Peyer's patch (tissue), 4 donors: ENCODE data around the gene MARF1. TPM values are rescaled to one million over a fixed set of nuclear protein-coding genes. Genes with fewer than 3 reads are reported as not detected.

Experiments used
- DNase-seq, 3 donors: peaks; one replicate each; pipeline ENCODE4 v3.0.0-alpha.2; 2017 to 2019
- H3K27ac ChIP-seq, 4 donors: fragments of 200-600 bp; sonication (generic); one replicate each; pipeline ENCODE4 v1.5.1; 2016 to 2019
- H3K27me3 ChIP-seq, 2 donors: fragments of 200-600 bp; sonication (generic); one replicate each; pipeline ENCODE4 v1.5.1; 2019
- H3K36me3 ChIP-seq, 3 donors: fragments of 200-600 bp; sonication (generic); one replicate each; pipeline ENCODE4 v1.5.1; 2016 to 2019
- H3K4me1 ChIP-seq, 4 donors: fragments of 200-600 bp; sonication (generic); one replicate each; pipeline ENCODE4 v1.5.1; 2016 to 2019
- H3K4me3 ChIP-seq, 4 donors: fragments of 200-600 bp; sonication (generic); 1 replicate in 3 of 4; 2 replicates in 1 of 4; pipeline ENCODE4 v1.5.1; 2016 to 2019; ENCODE audit warnings: mild to moderate bottlenecking in 1 of 4
- H3K9me3 ChIP-seq, 4 donors: fragments of 200-600 bp; sonication (generic); one replicate each; pipeline ENCODE4 v1.5.1; 2016 to 2019; ENCODE audit warnings: mild to moderate bottlenecking in 1 of 4
- CTCF ChIP-seq, 6 experiments: fragments of 450-650 bp in 4 of 6; fragments of 200-600 bp in 2 of 6; sonication (generic) in 1 of 6; IDR thresholded peaks; one replicate each; pipeline ENCODE4 v1.5.1; 2017 to 2019; ENCODE audit warnings: antibody characterized with exemption in 6 of 6, mild to moderate bottlenecking in 3 of 6, moderate library complexity in 1 of 6
- POLR2A ChIP-seq, 2 donors: fragments of 450-650 bp; IDR thresholded peaks; one replicate each; pipeline ENCODE4 v1.5.1; 2017; ENCODE audit warnings: antibody characterized with exemption in 2 of 2, mild to moderate bottlenecking in 2 of 2, moderate library complexity in 2 of 2
- total RNA-seq, 4 donors: library from RNA; depleted of rRNA; stranded (reverse); fragments of >200 nt; gene quantifications; one replicate each; pipeline ENCODE4 v1.1.0, GENCODE V29; 2016

MARF1 gene
- total RNA-seq, 4 donors from 2014 or later = 39.1 to 74.3 (median 52.1) TPM

- H3K27me3 ChIP-seq = no peaks in the 10 kb centered on the region
- no peak for DNase-seq
- H3K4me1 ChIP-seq = no peaks in the 10 kb centered on the region
- peaks cover 0 to 96% (median 6%) of the 10 kb centered on the region in 3 donors for H3K36me3 ChIP-seq
- no peak overlapping the region for H3K4me3 ChIP-seq
- no peak overlapping the region for H3K27ac ChIP-seq
- no peaks in the 10 kb centered on the region for H3K9me3 ChIP-seq
- TF ChIP-seq CTCF (IDR thresholded peaks at IDR 0.05) = no peak
- TF ChIP-seq POLR2A (IDR thresholded peaks at IDR 0.05) = no peak
These were observed 37.0 kb downstream of the MARF1 start for GRCh38 chr16:15605839-15606517.

DNA sequence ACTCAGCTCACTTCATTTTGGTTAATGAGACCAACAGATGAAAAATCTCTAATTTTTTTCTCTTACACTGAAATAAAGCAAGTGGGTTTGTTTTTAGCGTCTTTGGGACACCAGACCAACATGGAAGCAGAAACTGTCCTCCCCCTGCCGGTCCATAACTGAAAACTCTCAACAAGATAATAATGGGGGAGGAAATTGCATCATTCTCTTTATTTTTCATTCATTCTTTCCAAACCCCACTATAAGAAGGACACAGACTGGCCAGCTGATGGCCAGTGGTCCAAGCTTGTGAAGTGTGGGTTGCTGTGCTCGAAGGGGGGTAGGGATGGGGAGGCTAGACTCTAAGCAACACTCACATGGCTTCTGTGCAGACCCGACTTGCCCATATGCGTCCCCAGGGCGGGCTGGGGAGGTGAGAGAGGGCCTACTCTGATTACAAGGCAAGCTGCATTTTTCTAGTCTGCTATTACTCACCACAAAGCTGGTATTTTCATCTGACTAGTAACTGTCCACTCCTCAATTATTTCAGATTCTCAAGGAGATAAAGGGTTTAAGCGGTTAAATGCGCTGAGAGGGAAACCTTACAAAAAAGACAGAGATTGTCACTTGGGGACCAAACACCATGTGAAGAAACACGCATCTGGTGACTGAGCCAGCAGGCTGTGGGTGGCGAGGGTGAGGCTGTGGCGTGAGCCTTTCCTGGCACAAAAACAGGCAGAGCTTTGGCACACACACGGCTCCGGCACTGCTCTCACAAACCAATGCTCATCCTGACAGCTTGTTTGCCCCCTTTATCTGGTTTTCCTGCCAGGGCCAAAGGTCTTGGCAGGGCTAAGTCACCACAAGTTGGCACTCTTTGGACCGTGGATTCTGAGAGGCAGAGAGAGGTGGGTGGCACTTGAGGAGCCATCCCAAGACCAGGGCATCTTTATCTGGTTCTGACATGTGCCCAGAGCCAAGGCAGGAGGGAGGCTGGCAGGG is 38.2 kb downstream of the MARF1 start:
- DNase-seq = no peak
- H3K9me3 ChIP-seq = no peaks in the 10 kb centered on the region
- H3K4me1 ChIP-seq = no peaks in the 10 kb centered on the region
- H3K27me3 ChIP-seq = no peaks in the 10 kb centered on the region
- H3K36me3 ChIP-seq = peaks cover 0 to 96% (median 6%) of the 10 kb centered on the region in 3 donors
- no peak overlapping the region for H3K27ac ChIP-seq
- H3K4me3 ChIP-seq = no peak overlapping the region
- TF ChIP-seq POLR2A (IDR thresholded peaks at IDR 0.05) = no peak
- no peak for TF ChIP-seq CTCF (IDR thresholded peaks at IDR 0.05)

DNA sequence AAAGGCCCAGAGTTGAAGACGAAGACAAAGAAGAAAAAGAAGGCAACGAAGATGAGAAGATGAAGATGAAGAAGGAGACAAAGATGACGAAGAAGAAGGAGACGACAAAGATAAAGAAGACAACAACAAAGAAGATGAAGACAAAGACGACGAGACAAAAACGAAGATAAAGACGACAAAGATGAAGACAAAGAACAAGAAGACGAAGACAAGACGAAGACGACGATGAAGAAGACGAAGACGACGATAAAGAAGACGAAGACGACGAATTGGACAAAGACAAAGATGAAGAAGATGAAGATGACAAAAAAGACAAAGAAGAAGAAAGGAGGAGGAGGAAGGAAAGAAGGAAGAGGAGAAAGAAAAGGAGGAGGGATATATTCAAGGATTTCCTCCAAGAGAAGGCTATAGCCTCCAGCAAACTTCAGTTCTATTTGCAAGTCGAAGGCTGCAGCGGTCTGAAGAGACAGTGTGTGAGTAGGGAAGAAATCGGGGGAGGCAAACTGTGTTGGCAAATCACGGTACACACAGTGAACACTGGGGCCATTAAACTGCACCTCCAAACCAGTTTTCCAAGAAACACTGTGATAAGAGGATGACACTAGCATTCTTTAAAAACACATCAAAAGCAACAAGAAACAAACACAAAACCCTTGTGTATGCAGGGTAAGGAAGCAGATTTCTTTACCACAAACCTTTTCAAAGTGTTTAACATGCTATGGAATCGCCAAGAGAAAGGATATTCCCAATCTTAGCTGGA is 40.5 kb downstream of the MARF1 start:
- TF ChIP-seq POLR2A (IDR thresholded peaks at IDR 0.05) = no peak
- TF ChIP-seq CTCF (IDR thresholded peaks at IDR 0.05) = no peak
- no peaks in the 10 kb centered on the region for H3K27me3 ChIP-seq
- H3K4me3 ChIP-seq = no peak overlapping the region
- no peaks in the 10 kb centered on the region for H3K9me3 ChIP-seq
- no peak overlapping the region for H3K27ac ChIP-seq
- H3K4me1 ChIP-seq = no peaks in the 10 kb centered on the region
- peaks cover 0 to 96% (median 6%) of the 10 kb centered on the region in 3 donors for H3K36me3 ChIP-seq
- no peak for DNase-seq

DNA sequence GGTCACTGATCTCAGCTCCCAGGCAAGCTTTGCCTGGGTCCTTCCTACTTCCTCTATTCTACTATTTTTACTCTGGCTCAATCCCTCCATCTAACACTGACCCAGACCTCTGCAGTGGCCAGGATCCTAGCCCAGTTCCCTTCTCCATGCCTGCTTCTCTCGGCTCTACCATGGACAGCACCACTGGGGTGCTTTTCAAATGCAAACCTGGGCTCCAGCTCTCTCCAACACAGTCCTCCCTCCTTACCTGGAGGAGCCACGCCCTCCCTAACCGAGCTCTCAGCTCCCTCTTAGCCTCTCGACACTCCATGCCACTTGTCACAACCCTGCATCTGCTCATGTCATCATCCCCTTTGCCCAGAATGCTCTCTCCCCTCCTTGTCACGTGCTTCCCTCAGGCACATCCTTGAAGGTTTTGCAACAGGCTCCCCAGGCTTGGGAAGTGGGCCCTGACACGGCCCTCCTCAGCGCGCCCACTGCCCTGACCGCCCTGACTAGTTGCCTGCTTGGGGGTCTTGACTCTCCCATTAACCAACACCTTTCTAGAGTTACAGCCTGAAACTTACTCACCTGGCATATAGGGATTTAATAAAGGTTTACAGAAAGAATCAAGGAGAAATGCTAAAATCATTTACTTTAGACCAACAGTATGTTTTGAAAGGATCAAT is 41.6 kb downstream of the MARF1 start:
- no peak overlapping the region for H3K27ac ChIP-seq
- no peak for DNase-seq
- TF ChIP-seq POLR2A (IDR thresholded peaks at IDR 0.05) = no peak
- no peak for TF ChIP-seq CTCF (IDR thresholded peaks at IDR 0.05)
- peaks cover 0 to 98% (median 6%) of the 10 kb centered on the region in 3 donors for H3K36me3 ChIP-seq
- no peaks in the 10 kb centered on the region for H3K4me1 ChIP-seq
- H3K27me3 ChIP-seq = no peaks in the 10 kb centered on the region
- no peak overlapping the region for H3K4me3 ChIP-seq
- H3K9me3 ChIP-seq = no peaks in the 10 kb centered on the region
